GM15510 (cell line): ENCODE measurements around the gene TBL3.

Source experiments
- POLR2A ChIP-seq: IDR thresholded peaks from 3 replicates; pipeline ENCODE4 v1.6.1; 2011; ENCODE audit warnings: borderline replicate concordance; ENCODE audit not compliant: insufficient read length; ENCODE audit errors: extremely low read depth

The TBL3 gene

GRCh38 chr16:2023092-2024031, 51.5 kb downstream of the TBL3 start:
- TF ChIP-seq POLR2A, result peak; percentile 40

- no peak for TF ChIP-seq POLR2A
Measured at GRCh38 chr16:2024032-2024420, 52.2 kb downstream of the TBL3 start.

GRCh38 chr16:2025251-2025650, 53.4 kb downstream of the TBL3 start:
- TF ChIP-seq POLR2A, result no peak

- no peak for TF ChIP-seq POLR2A
Measured at GRCh38 chr16:2025878-2026460, 54.1 kb downstream of the TBL3 start.

GRCh38 chr16:2026461-2027023, 54.7 kb downstream of the TBL3 start, which contains the start of gene NHERF2:
TSS of gene NHERF2 (plus strand) at chr16:2026902. CDS start at chr16:2027006, 104 bp downstream.
- no peak for TF ChIP-seq POLR2A

- TF ChIP-seq POLR2A, result no peak
Measured at GRCh38 chr16:2027024-2028010, 55.5 kb downstream of the TBL3 start.

- no peak for TF ChIP-seq POLR2A
Measured at GRCh38 chr16:2028146-2028545, 56.3 kb downstream of the TBL3 start.

GRCh38 chr16:2028620-2029220, 56.9 kb downstream of the TBL3 start:
- TF ChIP-seq POLR2A, result no peak

- no peak for TF ChIP-seq POLR2A
Measured at GRCh38 chr16:2029350-2029749, 57.5 kb downstream of the TBL3 start.

- no peak for TF ChIP-seq POLR2A
Measured at GRCh38 chr16:2030036-2030435, 58.2 kb downstream of the TBL3 start.

- no peak for TF ChIP-seq POLR2A
Measured at GRCh38 chr16:2031081-2031577, 59.3 kb downstream of the TBL3 start.
